Ishikawa (cell line): ENCODE measurements around the gene LGALS1.

Source experiments
- CEBPB ChIP-seq: IDR thresholded peaks from 2 replicates; pipeline ENCODE4 v1.6.1; 2012
- CREB1 ChIP-seq: IDR thresholded peaks from 2 replicates; pipeline ENCODE4 v1.6.1; 2012; ENCODE audit warnings: low read depth
- EGR1 ChIP-seq: IDR thresholded peaks from 2 replicates; pipeline ENCODE4 v1.6.1; 2012
- EP300 ChIP-seq: IDR thresholded peaks from 2 replicates; pipeline ENCODE4 v1.6.1; 2012; ENCODE audit warnings: borderline replicate concordance
- FOXM1 ChIP-seq: IDR thresholded peaks from 2 replicates; pipeline ENCODE4 v1.6.1; 2012; ENCODE audit warnings: low read depth, borderline replicate concordance
- MAX ChIP-seq: IDR thresholded peaks from 2 replicates; pipeline ENCODE4 v1.6.1; 2012
- NFIC ChIP-seq: IDR thresholded peaks from 2 replicates; pipeline ENCODE4 v1.6.1; 2012
- RAD21 ChIP-seq: IDR thresholded peaks from 2 replicates; pipeline ENCODE4 v1.6.1; 2012; ENCODE audit warnings: low read depth
- REST ChIP-seq: IDR thresholded peaks from 2 replicates; pipeline ENCODE4 v1.6.1; 2012; ENCODE audit warnings: low read depth, mild to moderate bottlenecking
- TAF1 ChIP-seq: IDR thresholded peaks from 2 replicates; pipeline ENCODE4 v1.6.1; 2012; ENCODE audit warnings: low read depth, mild to moderate bottlenecking
- TCF12 ChIP-seq: IDR thresholded peaks from 2 replicates; pipeline ENCODE4 v1.6.1; 2012; ENCODE audit warnings: low read depth
- TEAD4 ChIP-seq: IDR thresholded peaks from 2 replicates; pipeline ENCODE4 v1.6.1; 2012
- USF1 ChIP-seq: IDR thresholded peaks from 2 replicates; pipeline ENCODE4 v1.6.1; 2012
- YY1 ChIP-seq: IDR thresholded peaks from 2 replicates; pipeline ENCODE4 v1.6.1; 2012; ENCODE audit warnings: low read depth
- ZBTB7A ChIP-seq: IDR thresholded peaks from 2 replicates; pipeline ENCODE4 v1.6.1; 2012; ENCODE audit warnings: low read depth

Gene LGALS1

GRCh38 chr22:37639070-37639760, 36.2 kb upstream of the LGALS1 start, which contains the start of gene SH3BP1:
Gene SH3BP1, plus strand, starts transcription at chr22:37639669. Its CDS starts 119 bp downstream, at chr22:37639788.
- no peak for TF ChIP-seq RAD21
- no peak for TF ChIP-seq CREB1
- 0 out of 2 replicates have a peak, but pooled peaks have one; percentile 35 for TF ChIP-seq TAF1
- no peak for TF ChIP-seq REST
- TF ChIP-seq EP300: 0 out of 2 replicates have a peak, but pooled peaks have one; percentile 27
- TF ChIP-seq NFIC: no peak
- no peak for TF ChIP-seq CEBPB
- peak; percentile 82; the same call in 1 of the 2 replicates for TF ChIP-seq ZBTB7A
- no peak; the same call in 1 of the 2 replicates for TF ChIP-seq MAX
- TF ChIP-seq YY1: no peak
- 0 out of 2 replicates have a peak, but pooled peaks have one; percentile 32 for TF ChIP-seq EGR1

GRCh38 chr22:37639771-37640590, 35.5 kb upstream of the LGALS1 start:
- no peak for TF ChIP-seq TEAD4
- no peak for TF ChIP-seq TCF12
- TF ChIP-seq MAX: no peak; the same call in 1 of the 2 replicates
- TF ChIP-seq YY1: no peak
- TF ChIP-seq CEBPB: no peak
- TF ChIP-seq EP300: no peak
- no peak for TF ChIP-seq NFIC
- TF ChIP-seq TAF1: no peak
- TF ChIP-seq EGR1: no peak

- TF ChIP-seq CREB1 (no peak), RAD21 (no peak), MAX (no peak), TEAD4 (no peak), YY1 (no peak), ZBTB7A (no peak), NFIC (no peak), TAF1 (no peak), EP300 (no peak), TCF12 (no peak), FOXM1 (no peak), EGR1 (no peak), CEBPB (no peak), USF1 (no peak), REST (no peak)
Measured at GRCh38 chr22:37640591-37641560, 34.6 kb upstream of the LGALS1 start.

GRCh38 chr22:37641561-37641949, 33.9 kb upstream of the LGALS1 start:
- no peak for TF ChIP-seq ZBTB7A
- no peak for TF ChIP-seq EGR1
- TF ChIP-seq REST: no peak
- TF ChIP-seq YY1: no peak
- TF ChIP-seq TEAD4: no peak
- TF ChIP-seq NFIC: no peak
- no peak for TF ChIP-seq MAX
- no peak for TF ChIP-seq CREB1
- TF ChIP-seq FOXM1: no peak
- TF ChIP-seq EP300: no peak
- TF ChIP-seq TCF12: no peak
- no peak for TF ChIP-seq CEBPB
- TF ChIP-seq USF1: no peak
- TF ChIP-seq TAF1: no peak
- no peak for TF ChIP-seq RAD21
